ENCODE results near the gene PRXL2A.
"Not testable (repeated sequence)": the region's sequence is repeated elsewhere in the genome, so short reads cannot be mapped to it uniquely, and the experiment has no call there.

The PRXL2A gene, protein sequence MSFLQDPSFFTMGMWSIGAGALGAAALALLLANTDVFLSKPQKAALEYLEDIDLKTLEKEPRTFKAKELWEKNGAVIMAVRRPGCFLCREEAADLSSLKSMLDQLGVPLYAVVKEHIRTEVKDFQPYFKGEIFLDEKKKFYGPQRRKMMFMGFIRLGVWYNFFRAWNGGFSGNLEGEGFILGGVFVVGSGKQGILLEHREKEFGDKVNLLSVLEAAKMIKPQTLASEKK

DNA sequence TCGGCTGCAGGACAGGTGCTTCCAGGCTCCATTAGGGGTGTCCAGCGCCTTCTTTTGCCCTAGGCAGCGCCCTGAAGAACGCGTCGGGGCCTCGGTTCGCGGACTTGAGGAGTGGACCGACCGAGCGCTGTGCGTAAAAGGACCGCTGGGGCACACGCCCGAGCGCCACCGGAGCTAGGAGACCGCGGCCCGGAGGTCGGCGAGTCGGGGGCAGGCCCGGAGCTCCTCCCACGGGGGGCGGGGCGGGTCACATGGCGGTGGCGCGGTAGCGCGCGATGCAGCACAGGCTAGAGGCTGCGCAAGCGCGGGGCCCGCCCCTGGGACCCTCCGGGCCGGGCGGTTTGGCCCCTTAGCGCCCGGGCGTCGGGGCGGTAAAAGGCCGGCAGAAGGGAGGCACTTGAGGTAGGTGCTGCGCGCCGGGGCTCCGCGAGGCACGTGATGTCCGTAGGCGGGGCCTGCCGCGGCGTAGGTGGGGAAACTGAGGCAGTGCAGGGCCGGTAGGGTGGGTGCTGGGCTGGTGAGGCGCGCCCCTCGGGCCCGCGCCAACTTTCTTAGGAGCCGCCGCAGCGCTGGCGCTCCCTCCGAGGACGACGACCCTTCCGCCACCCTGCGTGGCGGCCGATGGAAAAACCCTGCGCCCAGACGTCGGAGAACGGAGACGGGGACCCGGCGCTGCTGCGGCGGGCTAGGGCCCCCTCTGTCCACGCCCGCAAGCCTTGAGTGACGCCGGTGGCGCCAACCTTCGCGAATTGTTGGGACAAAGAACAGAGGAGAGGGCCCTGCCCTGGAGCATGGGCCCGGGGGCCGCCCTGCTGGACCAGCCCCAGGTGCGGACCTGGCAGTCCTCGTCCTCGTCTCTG is at the start of gene PRXL2A:
Gene PRXL2A, plus strand, starts transcription at position 310 of the 860 bp plus-strand sequence. CDS start 11,917 bp downstream, outside the sequence.
- peak; percentile 59 for DNase-seq (ENCODE audit: low read depth)

DNA sequence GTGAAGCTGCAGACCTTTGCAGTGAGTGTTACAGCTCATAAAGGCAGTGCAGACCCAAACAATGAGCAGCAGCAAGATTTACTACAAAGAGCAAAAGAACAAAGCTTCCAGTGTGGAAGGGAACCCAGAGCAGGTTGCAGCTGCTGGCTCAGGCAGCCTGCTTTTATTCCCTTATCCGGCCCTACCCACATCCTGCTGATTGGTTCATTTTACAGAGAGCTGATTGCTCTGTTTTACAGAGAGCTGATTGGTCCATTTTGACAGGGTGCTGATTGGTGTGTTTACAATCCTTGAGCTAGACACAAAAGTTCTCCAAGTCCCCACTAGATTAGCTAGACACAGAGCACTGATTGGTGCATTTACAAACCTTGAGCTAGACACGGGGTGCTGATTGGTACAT is 49.4 kb upstream of the PRXL2A start:
- DNase-seq (ENCODE audit: low read depth) = not testable (repeated sequence)

DNA sequence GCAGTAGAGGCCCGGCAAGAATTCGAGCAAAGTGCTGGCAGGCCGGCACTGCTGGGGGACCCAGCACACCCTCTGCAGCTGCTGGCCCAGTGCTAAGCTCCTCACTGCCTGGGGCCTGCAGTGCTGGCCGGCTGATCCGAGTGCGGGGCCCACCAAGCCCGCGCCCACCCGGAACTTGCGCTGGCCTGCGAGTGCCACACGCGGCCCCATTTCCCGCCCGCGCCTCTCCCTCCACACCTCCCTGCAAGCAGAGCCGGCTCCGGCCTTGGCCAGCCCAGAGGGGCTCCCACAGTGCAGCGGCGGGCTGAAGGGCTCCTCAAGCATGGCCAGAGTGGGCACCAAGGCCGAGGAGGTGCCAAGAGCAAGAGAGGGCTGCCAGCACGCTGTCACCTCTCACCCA is 48.7 kb upstream of the PRXL2A start:
- DNase-seq (ENCODE audit: low read depth) = no peak

DNA sequence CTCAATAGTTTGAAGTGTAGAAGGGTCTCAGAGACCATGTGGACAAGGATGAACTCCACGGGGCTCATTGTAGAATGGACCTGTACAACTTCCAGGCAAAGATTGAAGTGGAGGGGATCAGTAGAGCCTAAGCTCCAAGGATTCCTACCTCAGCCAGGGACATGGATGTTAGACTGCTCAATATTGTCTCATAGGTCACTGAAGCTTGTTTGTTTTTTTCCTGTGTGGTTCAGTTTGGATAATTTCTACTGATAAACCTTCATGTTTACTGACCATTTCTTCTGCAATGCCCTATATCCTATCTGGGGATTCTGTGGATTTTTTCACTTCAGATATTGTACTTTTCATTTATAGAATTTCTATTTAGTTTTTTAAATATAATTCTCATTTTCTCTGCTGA is 42.8 kb upstream of the PRXL2A start:
- DNase-seq (ENCODE audit: low read depth) = no peak

DNA sequence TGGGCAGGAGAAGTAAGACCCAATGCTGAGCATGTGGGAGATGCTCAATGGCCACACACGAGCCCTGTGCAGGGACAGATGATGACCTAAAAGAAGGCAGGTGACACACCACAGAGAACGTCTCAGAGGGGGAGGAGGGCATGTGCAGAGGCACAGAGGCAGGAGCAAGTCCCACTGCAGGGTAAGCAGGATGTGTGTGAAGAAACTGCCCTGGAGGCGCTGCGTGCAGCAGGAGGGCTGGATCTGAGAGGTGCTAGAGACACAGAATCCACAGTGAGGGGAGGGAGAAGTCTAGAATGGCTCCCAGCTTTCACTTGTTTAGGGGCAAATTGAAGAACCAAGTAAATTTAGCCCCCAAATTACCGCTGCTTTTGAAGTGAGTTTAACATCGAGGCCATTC is 36.9 kb upstream of the PRXL2A start:
- DNase-seq (ENCODE audit: low read depth) = no peak

DNA sequence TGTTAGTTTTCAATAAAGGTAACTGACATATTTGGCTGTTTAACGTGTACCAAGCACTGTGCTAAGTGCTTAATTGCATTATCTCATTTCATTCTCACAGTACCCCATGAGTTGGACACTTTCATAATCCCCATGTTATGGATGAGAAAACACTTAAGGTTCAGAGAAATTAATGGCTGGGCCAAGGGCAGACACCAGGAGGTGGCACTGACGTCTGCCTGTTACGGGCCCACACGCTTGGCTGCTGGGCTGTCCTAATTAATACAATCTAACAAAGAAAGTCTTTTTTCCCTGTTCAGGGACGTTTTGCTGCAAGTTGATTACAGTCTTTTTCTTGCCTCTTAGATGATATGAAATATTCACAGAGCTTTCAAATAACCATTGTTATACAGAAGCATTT is 35.7 kb upstream of the PRXL2A start:
- no peak for DNase-seq (ENCODE audit: low read depth)

DNA sequence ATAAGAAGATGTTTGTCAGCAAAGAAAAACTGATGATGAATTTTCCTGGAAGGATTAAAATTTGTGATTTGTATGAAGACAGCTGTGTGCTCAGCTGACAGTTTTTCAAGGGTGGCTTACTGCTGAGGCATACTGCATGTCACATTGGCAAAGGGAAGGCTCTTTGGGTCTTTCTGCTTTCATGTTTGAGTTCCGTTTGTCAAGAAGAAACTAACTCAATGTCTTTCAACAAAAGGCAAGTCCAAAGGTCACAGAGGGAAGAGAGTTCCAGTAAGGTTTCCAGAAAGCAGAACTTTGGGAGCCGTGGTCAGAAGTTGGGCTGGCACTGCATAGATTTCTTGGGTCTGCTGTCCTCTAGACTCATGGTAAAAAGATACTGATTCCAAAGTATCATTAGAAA is 34.8 kb upstream of the PRXL2A start:
- no peak for DNase-seq (ENCODE audit: low read depth)

DNA sequence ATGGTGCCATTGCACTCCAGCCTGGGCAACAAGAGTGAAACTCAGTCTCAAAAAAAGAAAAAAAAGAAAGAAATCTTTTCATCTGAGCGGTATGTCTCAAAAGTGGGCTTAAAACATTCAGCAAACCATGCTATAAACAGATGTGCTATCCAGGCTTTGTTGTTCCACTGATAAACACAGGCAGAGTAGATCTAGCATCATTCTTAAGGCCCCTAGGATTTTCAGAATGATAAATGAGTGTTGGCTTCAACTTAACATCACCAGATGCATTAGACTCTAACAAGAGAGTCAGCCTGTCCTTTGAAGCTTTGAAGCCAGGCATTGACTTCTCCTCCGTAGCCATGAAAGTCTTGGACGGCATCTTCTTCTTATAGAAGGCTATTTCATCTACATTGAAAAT is 28.6 kb upstream of the PRXL2A start:
- DNase-seq (ENCODE audit: low read depth) = no peak

DNA sequence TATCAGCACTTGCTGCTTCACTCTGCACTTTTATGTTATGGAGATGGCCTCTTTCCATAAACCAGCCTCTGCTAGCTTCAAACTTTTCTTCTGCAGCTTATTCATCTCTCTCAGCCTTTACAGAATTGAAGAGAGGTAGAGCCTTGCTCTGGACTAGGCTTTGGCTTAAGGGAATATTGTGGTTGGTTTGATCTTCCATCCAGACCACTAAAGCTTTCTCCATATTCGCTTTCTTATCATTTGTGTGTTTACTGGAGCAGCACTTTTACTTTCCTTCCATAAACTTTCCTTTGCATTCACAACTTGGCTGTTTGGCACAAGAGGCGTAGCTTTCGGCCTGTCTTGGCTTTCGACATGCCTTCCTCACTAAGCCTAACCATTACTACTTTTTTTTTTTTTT is 28.2 kb upstream of the PRXL2A start:
- no peak for DNase-seq (ENCODE audit: low read depth)

DNA sequence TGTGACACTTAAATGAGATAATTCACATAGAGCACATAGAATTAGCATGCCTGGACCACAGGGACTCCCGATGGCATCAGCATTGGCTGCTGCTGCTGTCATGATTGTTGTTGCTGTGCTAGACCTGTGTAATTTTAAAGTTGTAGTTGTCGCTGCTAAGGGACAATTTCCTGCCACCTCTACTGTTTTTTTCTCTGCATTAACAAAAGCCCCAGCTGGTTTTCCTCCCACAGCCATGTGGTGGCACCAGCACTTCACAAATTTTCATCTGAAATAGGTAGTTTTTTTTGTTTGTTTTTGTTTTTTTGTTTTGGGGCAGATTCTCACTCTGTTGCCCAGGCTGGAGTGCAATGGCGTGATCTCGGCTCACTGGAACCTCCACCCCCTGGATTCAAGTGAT is 25.4 kb upstream of the PRXL2A start:
- no peak for DNase-seq (ENCODE audit: low read depth)

DNA sequence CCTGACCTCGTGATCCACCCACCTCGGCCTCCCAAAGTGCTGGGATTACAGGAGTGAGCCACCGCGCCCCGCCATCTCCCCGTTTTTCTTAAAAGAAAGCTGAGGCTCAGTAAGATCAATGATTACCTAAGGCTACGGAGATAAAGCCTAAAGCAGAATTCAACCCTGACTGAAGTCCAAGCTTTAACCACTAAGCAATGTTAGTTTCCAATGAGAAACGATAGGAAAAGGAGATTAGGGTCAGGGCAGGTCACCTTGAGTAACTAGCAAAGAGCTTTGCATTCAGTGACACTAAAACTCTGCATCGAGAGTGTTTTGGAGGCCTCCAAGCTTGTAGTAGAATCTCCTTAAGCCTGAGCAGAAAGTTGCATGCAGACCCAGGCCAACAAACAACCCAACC is 17.6 kb upstream of the PRXL2A start:
- no peak for DNase-seq (ENCODE audit: low read depth)

DNA sequence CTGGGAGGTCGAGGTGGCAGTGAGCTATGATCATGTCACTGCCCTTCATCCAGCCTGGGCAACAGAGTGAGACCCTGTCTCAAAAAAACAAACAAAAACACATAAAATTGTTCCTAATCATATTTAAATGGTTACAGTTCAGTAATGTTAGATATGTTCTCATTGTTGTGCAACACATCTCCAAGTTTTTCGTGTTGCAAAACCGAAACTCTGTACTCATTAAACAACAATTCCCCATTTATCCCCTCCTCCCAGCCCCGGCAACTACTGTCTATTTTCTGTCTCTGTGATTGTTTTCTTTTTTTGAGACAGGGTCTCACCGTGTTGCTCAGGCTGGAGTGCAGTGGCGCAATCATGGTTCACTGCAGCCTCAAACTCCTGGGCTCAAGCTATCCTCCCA is 16.1 kb upstream of the PRXL2A start:
- DNase-seq (ENCODE audit: low read depth) = no peak

DNA sequence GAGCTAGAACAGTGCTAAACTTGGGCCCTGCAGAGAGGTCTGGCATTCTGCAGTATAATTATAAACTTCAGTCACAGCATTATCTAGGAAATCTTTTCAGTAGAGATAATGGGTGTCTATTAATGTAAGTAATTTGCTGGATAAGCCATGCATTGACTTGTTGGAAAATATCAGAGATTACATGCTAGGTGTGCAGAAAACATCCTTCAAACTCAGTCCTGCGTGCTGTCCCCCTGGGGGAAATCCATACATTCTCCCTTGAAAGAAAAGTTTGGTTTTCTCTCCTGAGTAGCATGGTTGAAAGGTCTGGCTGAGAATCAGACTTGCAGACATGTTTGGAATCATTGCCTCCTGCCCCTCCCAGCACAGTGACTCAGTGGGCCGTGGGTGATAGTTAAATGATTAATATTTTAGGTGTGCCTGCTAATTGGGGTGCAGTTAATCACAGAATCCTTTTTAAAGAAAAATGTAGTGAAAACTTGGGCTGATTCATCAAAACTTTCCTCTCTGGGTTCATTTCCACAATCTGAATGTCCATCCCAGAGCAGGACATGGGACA is 13.9 kb upstream of the PRXL2A start:
- no peak for DNase-seq (ENCODE audit: low read depth)

DNA sequence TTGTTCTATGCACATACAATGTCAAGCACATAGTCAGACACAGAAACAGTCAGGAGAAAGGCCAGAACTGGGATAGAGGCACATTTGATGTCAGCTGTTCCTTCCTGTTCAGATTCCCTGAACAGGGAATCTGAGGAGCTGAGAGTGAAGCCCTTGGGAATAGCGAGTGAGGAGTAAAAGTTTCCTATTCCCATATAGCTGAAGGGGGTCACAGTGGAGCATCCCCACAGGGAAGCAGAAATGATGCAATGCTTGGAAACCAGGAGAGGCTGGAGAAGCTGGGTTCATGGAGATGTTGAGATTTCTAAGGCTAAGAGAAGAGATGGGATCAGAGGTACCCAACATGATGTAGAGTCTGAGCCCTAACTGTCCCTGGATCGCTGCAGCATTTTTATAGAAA is 11.3 kb upstream of the PRXL2A start:
- no peak for DNase-seq (ENCODE audit: low read depth)

DNA sequence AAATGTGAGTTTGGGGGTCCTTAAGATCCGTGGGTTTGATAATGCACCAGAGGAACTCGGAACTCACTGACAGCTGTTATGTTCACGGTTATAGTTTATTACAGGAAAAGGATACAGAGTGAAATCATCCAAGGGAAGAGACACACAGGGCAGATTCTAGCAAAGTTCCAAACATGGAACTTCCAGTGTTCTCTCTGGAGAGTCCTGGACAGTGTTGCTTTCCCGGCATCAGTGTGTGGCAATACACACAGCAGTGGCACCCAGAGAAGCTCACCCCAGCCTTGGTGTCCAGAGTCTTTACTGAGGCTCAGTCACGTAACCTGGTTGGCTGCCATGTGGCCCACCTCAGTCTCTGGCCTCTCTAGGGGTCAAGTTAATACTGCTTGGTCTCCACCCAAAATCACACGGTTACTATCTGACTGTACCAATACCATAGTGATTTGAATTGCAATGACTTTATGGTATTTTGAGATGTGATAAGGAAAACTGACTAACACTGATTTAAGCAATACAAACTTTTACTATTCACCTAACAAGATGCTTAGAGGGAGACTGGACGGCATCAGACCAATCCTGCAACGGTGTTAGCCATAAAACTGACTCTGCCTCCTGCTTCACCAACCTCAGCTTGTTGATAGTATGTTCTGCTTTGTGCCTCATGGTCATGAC is 8.1 kb upstream of the PRXL2A start:
- DNase-seq (ENCODE audit: low read depth) = no peak

DNA sequence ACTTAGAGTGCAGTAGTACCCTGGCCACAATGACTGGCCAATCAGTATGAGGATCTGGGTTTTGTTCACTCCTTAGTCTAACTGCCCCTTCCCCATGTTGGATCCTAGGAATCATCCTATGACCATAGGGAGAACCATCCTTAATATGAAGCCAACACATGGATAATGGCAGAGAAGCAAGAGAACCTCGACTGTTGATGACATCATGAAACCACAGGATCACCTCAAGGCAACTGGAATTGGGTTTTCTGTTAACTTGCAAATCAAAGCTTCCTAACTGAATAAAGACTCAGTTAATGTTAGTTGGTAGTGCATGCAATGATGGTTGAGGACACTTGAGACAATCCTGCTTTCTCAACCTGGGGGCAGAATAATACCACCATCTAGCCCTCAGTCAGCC is 3.3 kb upstream of the PRXL2A start:
- DNase-seq (ENCODE audit: low read depth) = no peak

DNA sequence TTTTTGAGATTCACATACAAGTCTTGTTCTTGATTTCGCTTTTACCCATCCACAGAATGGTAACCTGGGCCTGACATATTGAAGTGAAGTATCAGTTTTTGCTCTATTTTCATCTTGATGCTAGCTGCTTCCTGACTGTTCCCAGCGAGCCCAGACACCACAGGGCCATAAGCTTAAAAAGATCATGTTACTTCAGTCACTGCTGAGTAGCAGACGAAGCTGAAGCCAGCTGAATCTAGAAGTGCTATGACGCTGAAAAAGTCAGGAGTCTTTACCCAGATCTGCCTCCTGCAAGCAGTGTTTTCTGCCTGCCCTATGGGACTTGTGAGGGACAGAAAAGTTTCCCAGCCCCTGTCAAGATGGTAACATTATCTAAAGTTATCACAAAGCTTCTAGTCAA is 2.7 kb upstream of the PRXL2A start:
- no peak for DNase-seq (ENCODE audit: low read depth)

DNA sequence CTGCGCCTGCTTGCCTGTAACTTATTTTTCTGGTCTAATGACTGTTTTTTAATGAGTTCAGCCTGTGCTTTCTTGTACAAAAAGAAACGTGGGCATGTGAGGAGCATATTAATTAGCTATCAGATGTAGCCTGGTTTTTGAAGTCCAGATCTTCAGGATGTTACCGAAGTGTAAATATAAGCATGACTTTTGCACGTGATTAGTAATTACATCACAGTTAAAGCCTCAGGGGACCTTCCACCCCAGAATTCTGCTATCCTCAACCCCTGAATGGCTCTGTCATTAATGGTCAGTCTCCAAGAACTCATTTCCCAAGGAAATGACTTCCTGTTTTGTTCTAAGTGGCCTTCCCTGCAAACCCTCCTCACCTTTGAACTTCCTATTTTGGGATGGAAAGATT is 2.1 kb upstream of the PRXL2A start:
- DNase-seq (ENCODE audit: low read depth) = no peak

DNA sequence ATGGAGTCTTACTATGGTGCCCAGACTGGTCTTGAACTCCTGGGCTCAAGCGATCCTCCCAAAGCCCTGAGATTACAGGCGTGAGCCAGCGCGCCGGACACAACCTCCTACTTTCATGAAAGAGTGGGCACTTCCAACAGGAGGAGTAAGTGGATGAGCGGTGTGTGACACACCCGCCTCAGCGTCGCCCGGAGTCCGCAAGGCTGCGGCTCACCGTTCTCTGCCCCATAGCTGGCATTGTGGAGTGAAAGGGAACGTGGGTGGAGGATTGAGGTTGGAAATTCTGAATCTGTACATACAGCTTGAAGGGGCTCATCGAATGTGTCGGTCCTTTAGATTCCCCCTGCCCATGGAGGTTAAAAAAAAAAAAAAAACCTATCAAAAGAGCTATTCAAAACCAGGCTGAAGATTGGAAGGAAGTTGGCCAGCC is 524 bp upstream of the PRXL2A start:
- peak; percentile 25 for DNase-seq (ENCODE audit: low read depth)

DNA sequence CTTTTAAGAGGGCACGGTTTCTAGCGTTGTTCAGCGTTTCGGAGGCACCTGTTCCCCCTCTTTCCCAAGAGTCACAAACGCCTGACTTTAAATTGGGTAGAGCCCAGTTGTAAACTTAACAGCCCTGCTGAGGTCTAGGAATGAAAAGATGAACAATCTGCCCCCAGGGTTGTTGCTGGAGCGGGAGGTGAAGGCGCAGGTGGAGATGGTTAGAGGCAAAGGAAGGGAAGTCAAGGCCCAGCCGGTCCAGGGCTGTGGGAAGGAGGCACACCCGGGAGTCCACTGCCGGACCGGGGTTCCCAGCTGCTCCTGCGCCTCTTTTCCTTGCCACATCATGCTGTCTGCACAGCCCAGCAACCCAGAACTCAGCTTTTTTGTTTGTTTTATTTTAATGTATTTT is 770 bp downstream of the PRXL2A start:
- DNase-seq (ENCODE audit: low read depth) = no peak

DNA sequence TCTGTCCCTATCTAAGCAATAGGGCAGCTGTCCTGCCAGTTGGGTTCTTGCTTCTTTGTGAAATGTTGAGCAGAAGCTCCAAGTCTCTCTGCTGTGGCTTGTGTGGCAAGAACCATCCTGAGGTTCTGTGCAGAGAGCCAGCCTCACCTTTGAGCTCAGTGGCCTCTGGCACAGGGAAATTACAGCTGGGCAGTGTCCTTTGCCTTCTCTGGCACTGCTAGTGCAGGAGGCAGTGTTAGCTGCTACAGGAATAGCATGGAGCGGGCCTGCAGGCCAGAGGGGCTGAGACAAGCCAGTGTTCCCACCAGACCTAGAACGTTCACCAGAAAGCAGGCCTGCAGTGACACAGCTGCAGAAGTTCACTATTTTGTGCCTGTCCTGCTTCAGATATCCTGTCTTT is 1.8 kb downstream of the PRXL2A start:
- DNase-seq (ENCODE audit: low read depth) = no peak

DNA sequence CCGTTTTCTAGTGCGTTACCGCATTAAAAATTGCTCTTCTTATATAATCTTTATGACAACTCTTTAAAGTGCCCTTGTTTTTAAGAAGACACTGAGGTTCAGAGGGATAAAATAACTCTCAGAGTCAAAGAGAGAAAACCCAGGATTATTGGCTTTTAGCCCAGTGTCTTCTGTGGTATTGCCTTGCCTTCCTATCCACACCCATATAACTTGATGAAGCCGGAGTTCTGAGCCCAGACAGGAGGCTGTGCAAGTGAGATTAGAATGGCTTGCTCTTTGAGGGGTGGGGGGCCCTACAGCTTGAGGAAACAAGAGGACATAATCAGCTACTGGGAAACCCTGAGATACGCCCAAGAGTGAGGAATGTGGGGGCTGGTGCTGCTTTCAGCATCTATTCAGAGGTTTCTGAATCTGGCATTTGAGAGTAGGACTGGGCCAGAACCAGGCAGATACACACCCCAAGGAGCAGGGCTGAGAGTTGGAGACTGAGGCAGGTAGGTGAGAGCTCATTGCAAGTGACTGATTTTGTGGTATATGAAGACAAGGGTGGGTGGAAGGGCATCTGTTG is 2.3 kb downstream of the PRXL2A start:
- no peak for DNase-seq (ENCODE audit: low read depth)

DNA sequence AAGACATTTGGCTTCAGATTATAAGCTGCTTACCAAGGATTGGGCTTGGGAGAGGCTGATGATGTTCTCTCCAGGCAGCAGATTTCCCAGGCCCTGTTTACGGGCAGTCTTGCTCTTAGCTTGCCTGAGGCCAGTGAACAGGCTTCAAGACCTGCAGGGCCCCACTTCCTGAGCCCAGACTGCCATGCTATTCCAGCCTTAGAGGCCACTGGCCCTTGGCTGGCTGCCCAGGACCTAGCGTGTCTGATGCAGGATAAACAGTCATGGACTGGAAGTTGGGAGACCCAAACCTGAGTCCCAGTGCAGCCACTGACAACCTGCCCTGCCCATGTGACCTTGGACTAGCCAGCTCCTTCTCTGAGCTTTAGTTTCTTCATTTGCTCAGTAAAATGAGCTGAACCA is 2.9 kb downstream of the PRXL2A start:
- no peak for DNase-seq (ENCODE audit: low read depth)

All from stimulated activated CD8-positive, alpha-beta memory T cell treated with anti-CD3 and anti-CD28 coated beads, Interleukin-12 subunit alpha, Interleukin-12 subunit beta, amount 100 ng/mL, for 1 hour (primary cell).